ENCODE measurements around the gene CLMN.

DNA sequence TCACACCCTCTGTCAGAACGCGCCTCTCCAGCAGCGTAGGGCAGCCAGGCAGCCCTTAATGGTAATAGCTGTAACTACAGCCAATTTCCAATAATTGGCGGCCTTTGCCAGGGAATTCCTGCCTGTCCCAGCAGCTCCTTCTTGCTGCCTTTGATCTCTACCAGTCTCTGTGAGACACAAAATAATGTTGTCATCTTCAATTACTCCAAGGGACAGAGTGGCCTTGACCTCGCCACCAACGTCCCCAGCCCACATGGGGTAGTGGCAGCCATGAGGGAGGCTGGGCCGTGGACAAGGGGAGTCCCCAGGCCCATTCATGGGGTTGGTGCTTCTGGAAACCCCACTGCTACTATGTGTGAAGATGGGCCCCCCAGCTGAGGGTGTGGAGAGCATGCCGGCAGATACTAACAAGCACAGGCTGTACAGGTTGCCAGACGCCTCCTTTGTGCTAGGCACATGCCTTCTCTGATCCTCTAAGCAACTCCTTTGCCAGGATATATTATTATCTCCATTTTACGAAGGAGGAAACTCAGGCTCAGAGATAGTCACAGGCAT lies 17.4 kb upstream of the CLMN start:
- TF ChIP-seq POLR2A (IDR thresholded peaks at IDR 0.05; ENCODE audit: low read depth, low read length): no peak
- TF ChIP-seq POU2F2 (IDR thresholded peaks at IDR 0.05; ENCODE audit: low read depth, low read length): no peak
- TF ChIP-seq POLR2AphosphoS5 (IDR thresholded peaks at IDR 0.05; ENCODE audit: low read depth, low read length): no peak
- TF ChIP-seq TAF1 (IDR thresholded peaks at IDR 0.05; ENCODE audit: low read depth, low read length): no peak
- no peak for TF ChIP-seq SPI1 (IDR thresholded peaks at IDR 0.05; ENCODE audit: low read depth, low read length)
- no peak for TF ChIP-seq PAX5 (IDR thresholded peaks at IDR 0.05; ENCODE audit: insufficient read depth, low read length, severe bottlenecking)

All from GM12891 (cell line).